Astrocyte of the spinal cord (primary cell): ENCODE measurements around the gene ZBTB20.

ENCODE experiments used
- DNase-seq: peaks from one replicate; pipeline ENCODE4 v3.0.0; 2011; ENCODE audit warnings: low read depth, low spot score
- H3K4me3 ChIP-seq: 2 replicates; pipeline ENCODE4 v1.5.1; 2011; ENCODE audit warnings: low read depth, mild to moderate bottlenecking, low read length, moderate library complexity
- in situ Hi-C: cut with HindIII; loops from 2 replicates; pipeline ENCODE4 v1.10.0; 2017; ENCODE audit warnings: low sequenced_read_pairs
- TF ChIP-seq, protein P1 (sequence below): IDR thresholded peaks from 2 replicates; pipeline ENCODE4 v1.5.1; 2012; ENCODE audit warnings: low read depth, mild to moderate bottlenecking, low read length, inconsistent platforms

Gene ZBTB20

DNA sequence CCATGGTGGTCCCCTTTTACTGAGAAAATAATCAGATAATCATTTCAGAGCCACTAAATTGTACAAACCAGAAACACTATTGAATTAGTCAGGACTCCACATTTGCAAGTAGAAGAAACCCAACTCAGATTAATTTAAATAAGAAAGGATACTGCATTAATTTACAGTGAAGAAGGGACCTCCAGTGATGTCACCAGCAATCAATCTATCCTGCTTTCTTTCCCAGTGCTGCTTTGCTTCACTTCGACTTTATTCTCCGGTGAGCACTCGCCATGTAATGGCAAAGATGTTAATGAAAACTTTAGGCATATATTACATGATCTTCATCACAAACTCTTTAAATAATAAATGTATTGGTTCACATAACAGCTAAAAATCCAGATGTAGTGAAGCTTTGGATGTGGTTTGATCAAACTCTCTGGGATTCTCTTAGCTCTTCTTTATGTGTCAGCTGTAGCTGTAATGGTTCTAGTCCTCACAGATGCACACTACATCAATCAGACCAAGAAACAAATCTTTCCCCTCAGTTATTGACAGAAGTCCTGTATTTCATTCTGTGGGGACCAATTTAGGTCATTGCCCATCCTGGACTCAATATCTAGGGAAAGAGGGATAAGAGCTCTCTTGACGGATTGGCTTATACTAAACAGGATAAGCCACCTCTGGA, 14.2 kb upstream of the ZBTB20 start:
- TF ChIP-seq, protein P1, sequence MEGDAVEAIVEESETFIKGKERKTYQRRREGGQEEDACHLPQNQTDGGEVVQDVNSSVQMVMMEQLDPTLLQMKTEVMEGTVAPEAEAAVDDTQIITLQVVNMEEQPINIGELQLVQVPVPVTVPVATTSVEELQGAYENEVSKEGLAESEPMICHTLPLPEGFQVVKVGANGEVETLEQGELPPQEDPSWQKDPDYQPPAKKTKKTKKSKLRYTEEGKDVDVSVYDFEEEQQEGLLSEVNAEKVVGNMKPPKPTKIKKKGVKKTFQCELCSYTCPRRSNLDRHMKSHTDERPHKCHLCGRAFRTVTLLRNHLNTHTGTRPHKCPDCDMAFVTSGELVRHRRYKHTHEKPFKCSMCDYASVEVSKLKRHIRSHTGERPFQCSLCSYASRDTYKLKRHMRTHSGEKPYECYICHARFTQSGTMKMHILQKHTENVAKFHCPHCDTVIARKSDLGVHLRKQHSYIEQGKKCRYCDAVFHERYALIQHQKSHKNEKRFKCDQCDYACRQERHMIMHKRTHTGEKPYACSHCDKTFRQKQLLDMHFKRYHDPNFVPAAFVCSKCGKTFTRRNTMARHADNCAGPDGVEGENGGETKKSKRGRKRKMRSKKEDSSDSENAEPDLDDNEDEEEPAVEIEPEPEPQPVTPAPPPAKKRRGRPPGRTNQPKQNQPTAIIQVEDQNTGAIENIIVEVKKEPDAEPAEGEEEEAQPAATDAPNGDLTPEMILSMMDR, result no peak
- in situ Hi-C loops, result no loop called here
- DNase-seq, result no peak
- no peak overlapping the region for H3K4me3 ChIP-seq

DNA sequence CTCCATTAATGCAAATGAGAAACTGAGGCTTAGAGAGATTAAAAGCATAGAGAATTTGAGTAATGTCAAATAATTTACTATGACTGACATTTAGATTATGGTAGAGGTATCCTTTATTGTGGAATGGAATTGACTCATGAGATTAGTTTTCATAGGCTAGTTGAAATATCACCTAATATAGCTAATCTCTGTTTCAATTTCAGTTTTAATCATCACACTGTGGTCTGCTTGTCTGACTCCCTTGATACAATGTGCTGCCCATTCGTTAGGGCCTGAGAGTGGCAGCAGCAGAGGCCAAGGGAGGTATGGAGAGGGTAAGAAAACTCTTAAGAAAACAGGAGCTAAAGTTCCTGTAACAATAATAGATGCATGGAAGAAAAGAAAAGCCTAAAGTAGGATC, 13.2 kb upstream of the ZBTB20 start:
- in situ Hi-C loops, result no loop called here
- TF ChIP-seq, protein P1, result no peak
- DNase-seq, result no peak

GRCh38 chr3:115156046-115156654, 9.1 kb upstream of the ZBTB20 start:
- in situ Hi-C loops, result no loop called here
- TF ChIP-seq, protein P1, result no peak
- no peak overlapping the region for H3K4me3 ChIP-seq
- no peak for DNase-seq

More for the DNA sequence above, 13.2 kb upstream of the ZBTB20 start:
- H3K4me3 ChIP-seq, result no peak overlapping the region

DNA sequence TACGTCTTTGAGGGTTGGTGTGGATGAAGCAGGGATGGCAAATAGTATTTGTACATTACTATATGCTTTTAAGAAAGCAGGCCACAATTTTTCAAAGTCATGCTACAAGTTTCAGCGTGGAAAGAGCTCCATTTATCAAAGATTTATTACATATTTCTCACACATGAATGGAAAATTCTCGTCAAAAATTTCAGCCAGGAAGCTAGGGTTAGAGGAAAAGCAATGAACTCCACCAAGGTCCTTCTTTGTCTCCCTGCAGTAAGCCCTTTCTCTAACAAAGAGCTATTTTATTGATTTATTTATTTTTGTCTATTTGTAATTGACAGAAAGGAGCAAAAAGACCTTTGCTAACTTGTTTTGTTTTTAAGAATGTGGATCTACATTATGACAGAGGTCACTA, 7.5 kb upstream of the ZBTB20 start:
- in situ Hi-C loops, result no loop called here
- H3K4me3 ChIP-seq, result no peak overlapping the region
- TF ChIP-seq, protein P1, result no peak
- DNase-seq, result no peak

- DNase-seq, result no peak
- in situ Hi-C loops, result no loop called here
- TF ChIP-seq, protein P1, result no peak
- H3K4me3 ChIP-seq, result no peak overlapping the region
Measured at GRCh38 chr3:115151921-115152320, 4.8 kb upstream of the ZBTB20 start.

DNA sequence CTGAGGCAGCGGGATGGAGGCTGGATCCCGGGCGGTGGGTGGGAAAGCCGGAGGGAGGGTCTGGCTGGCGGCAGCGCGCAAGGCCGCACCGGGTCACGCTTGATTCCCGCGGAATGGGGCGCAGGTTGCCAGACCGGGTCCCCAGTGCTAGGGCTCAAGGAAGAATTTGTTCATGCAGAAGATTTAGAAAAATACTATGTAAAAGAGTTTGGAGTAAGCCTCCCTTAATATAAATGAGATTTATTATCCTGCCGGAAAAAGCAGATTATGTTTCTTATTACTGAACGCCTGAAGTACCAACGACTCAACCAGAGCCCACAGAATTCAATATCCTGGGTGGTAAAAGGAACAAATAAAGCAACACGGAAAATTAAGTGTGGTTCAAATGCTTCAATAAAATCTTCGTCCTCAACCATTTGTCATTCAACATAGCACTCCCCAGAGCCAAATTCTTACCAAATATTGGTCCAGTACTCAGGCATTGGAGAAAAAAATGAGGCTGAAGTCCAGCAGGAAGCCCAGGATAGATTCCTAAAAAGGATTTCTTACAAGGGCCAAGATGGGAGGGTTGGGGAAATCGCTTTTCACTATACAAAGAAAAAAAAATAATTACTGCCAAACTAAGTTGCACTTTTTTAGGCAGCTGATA, 1.2 kb upstream of the ZBTB20 start:
- peak overlapping the region; percentile 84 for H3K4me3 ChIP-seq
- TF ChIP-seq, protein P1, result no peak
- peak; percentile 32 for DNase-seq
- in situ Hi-C loops, result no loop called here
